Keratinocyte (primary cell): ENCODE measurements around the gene PLXDC1.

Experiments used
- EZH2 ChIP-seq: IDR thresholded peaks from one replicate; pipeline ENCODE4 v1.6.1; 2012; ENCODE audit warnings: inconsistent platforms, mild to moderate bottlenecking, low read length, moderate library complexity
- TF ChIP-seq, protein P1 (sequence below), 3 experiments: IDR thresholded peaks in 1 of 3; conservative IDR thresholded peaks in 1 of 3; optimal IDR thresholded peaks in 1 of 3; 2 replicates in 2 of 3; 3 replicates in 1 of 3; pipeline versions ENCODE3 to v1.5.1; 2011; ENCODE audit warnings: low read length in 3 of 3, mild to moderate bottlenecking in 3 of 3, moderate library complexity in 2 of 3, control low read depth in 1 of 3, inconsistent platforms in 1 of 3; ENCODE audit not compliant: insufficient read depth in 2 of 3; ENCODE audit errors: extremely low read depth in 1 of 3

DNA sequence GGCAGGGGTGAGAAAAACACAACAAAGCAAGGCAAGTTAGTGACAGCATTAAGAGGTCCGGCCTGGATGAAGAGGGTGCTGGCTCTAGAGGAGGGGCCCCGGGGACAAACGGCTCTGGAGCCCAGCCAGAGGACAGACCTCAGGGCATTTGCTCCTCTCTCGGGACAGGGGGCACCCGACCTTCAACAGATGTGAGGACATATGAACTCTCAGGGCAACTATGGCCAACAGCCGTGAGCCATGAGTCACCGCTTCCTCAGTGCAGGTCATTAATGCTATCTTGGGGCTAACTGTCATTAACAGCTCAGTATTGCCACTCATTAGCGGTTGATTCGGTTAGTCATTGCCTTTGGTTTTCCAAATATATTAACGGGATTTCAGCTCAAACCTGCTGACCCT, 24.3 kb upstream of the PLXDC1 start:
- TF ChIP-seq, protein P1, sequence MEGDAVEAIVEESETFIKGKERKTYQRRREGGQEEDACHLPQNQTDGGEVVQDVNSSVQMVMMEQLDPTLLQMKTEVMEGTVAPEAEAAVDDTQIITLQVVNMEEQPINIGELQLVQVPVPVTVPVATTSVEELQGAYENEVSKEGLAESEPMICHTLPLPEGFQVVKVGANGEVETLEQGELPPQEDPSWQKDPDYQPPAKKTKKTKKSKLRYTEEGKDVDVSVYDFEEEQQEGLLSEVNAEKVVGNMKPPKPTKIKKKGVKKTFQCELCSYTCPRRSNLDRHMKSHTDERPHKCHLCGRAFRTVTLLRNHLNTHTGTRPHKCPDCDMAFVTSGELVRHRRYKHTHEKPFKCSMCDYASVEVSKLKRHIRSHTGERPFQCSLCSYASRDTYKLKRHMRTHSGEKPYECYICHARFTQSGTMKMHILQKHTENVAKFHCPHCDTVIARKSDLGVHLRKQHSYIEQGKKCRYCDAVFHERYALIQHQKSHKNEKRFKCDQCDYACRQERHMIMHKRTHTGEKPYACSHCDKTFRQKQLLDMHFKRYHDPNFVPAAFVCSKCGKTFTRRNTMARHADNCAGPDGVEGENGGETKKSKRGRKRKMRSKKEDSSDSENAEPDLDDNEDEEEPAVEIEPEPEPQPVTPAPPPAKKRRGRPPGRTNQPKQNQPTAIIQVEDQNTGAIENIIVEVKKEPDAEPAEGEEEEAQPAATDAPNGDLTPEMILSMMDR (optimal IDR thresholded peaks at IDR 0.05 in 1 of 3, IDR thresholded peaks at IDR 0.05 in 1 of 3, conservative IDR thresholded peaks at IDR 0.05 in 1 of 3; ENCODE audit: extremely low read depth in 1 of 3, insufficient read depth in 2 of 3, low read length in 3 of 3): no peak
- TF ChIP-seq EZH2: no peak
